HL-60 (cell line): ENCODE measurements around the gene NF2.

Experiments
- DNase-seq, 2 experiments: peaks; one replicate each; pipeline ENCODE4 v3.0.0-alpha.2; 2010 to 2020; ENCODE audit warnings: low read depth in 1 of 2, low spot score in 1 of 2
- H3K27ac ChIP-seq: fragments of 250-450 bp; sonication (Bioruptor Pico); replicated peaks from 2 replicates; pipeline ENCODE4 v1.5.1; 2020; ENCODE audit warnings: mild to moderate bottlenecking, moderate library complexity
- H3K27me3 ChIP-seq: fragments of 250-450 bp; sonication (Bioruptor Pico); 2 replicates; pipeline ENCODE4 v1.5.1; 2021; ENCODE audit warnings: mild to moderate bottlenecking, moderate library complexity; ENCODE audit not compliant: insufficient read depth, poor library complexity, severe bottlenecking
- H3K4me3 ChIP-seq: replicated peaks from 2 replicates; pipeline ENCODE4 v1.5.1; 2011; ENCODE audit warnings: mild to moderate bottlenecking, control low read depth, low read length; ENCODE audit not compliant: insufficient read depth
- GABPA ChIP-seq: IDR thresholded peaks from 2 replicates; pipeline ENCODE4 v1.6.1; 2012; ENCODE audit warnings: low read depth
- POLR2AphosphoS5 ChIP-seq: IDR thresholded peaks from 2 replicates; pipeline ENCODE4 v1.6.1; 2012; ENCODE audit warnings: low read depth
- SPI1 ChIP-seq: IDR thresholded peaks from 2 replicates; pipeline ENCODE4 v1.6.1; 2012; ENCODE audit warnings: low read depth, mild to moderate bottlenecking, borderline replicate concordance
- TF ChIP-seq, protein P1 (sequence below): IDR thresholded peaks from one replicate; pipeline ENCODE4 v1.5.1; 2011; ENCODE audit warnings: low read length, control low read depth, inconsistent platforms; ENCODE audit not compliant: insufficient read depth
- TF ChIP-seq, protein P2 (sequence below): IDR thresholded peaks from 2 replicates; pipeline ENCODE4 v1.6.1; 2012; ENCODE audit warnings: low read depth; ENCODE audit not compliant: insufficient replicate concordance

The NF2 gene

DNA sequence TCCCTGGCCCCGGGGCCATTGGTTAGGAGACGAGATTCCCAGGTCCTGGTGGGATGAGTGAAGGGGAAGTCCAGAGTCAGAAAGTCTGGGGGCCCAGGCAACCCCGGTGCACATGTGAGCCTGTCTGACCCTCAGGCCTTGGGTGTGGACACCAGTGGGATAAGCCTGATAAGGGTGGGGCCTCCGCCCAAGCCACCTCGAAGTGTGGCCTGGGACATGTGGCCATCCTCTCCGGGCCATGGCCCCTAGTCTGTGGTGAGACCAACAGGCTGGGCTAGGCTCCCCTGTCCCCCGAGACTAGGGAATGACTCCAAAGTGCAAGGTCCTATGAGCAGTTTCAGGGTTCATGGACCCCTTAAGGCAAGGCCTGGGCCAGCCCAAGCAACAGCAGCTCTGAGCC lies 122.7 kb downstream of the NF2 start:
- Histone ChIP-seq H3K27ac (no peak overlapping the region), H3K27me3 (peaks cover 19% of the 10 kb centered on the region), H3K4me3 (no peak overlapping the region)
- DNase-seq, result no peak
- TF ChIP-seq, protein P1, sequence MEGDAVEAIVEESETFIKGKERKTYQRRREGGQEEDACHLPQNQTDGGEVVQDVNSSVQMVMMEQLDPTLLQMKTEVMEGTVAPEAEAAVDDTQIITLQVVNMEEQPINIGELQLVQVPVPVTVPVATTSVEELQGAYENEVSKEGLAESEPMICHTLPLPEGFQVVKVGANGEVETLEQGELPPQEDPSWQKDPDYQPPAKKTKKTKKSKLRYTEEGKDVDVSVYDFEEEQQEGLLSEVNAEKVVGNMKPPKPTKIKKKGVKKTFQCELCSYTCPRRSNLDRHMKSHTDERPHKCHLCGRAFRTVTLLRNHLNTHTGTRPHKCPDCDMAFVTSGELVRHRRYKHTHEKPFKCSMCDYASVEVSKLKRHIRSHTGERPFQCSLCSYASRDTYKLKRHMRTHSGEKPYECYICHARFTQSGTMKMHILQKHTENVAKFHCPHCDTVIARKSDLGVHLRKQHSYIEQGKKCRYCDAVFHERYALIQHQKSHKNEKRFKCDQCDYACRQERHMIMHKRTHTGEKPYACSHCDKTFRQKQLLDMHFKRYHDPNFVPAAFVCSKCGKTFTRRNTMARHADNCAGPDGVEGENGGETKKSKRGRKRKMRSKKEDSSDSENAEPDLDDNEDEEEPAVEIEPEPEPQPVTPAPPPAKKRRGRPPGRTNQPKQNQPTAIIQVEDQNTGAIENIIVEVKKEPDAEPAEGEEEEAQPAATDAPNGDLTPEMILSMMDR, result no peak
- TF ChIP-seq SPI1 (no peak), POLR2AphosphoS5 (no peak), GABPA (no peak)
- TF ChIP-seq, protein P2, sequence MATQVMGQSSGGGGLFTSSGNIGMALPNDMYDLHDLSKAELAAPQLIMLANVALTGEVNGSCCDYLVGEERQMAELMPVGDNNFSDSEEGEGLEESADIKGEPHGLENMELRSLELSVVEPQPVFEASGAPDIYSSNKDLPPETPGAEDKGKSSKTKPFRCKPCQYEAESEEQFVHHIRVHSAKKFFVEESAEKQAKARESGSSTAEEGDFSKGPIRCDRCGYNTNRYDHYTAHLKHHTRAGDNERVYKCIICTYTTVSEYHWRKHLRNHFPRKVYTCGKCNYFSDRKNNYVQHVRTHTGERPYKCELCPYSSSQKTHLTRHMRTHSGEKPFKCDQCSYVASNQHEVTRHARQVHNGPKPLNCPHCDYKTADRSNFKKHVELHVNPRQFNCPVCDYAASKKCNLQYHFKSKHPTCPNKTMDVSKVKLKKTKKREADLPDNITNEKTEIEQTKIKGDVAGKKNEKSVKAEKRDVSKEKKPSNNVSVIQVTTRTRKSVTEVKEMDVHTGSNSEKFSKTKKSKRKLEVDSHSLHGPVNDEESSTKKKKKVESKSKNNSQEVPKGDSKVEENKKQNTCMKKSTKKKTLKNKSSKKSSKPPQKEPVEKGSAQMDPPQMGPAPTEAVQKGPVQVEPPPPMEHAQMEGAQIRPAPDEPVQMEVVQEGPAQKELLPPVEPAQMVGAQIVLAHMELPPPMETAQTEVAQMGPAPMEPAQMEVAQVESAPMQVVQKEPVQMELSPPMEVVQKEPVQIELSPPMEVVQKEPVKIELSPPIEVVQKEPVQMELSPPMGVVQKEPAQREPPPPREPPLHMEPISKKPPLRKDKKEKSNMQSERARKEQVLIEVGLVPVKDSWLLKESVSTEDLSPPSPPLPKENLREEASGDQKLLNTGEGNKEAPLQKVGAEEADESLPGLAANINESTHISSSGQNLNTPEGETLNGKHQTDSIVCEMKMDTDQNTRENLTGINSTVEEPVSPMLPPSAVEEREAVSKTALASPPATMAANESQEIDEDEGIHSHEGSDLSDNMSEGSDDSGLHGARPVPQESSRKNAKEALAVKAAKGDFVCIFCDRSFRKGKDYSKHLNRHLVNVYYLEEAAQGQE, result no peak

DNA sequence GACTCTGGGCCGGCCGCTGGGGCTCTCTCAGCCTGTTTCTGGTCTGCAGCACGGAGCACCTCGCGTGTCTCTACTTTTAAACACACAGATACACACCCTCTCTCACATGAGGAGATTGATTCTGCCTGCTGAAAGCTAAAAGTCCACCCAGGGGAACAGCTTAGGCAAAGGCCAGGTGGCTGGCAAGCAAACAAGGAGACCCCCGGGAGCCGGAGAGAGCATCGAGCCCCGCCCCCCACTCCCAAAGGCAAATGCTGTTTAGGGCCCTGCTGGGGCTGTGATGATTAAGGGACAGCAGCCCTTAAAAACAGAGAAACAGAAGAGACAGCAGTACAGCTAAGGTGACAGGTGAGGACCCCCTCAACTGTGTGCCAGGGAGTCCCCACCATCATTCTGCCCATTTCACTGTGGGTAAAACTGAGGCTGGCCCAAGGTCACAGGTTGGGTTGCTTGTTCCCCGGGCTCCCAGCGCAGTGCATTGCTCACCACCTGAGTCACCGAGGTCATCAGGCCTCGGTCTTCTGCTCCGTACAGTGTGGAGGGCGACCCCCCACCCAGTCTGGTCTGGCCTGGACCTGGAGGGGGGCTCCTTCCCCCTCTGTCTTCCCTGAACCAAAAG lies 123.2 kb downstream of the NF2 start:
- TF ChIP-seq, protein P2, result no peak
- TF ChIP-seq GABPA, result no peak
- Histone ChIP-seq H3K27me3 (peaks cover 14% of the 10 kb centered on the region), H3K4me3 (no peak overlapping the region), H3K27ac (no peak overlapping the region)
- DNase-seq, result no peak

DNA sequence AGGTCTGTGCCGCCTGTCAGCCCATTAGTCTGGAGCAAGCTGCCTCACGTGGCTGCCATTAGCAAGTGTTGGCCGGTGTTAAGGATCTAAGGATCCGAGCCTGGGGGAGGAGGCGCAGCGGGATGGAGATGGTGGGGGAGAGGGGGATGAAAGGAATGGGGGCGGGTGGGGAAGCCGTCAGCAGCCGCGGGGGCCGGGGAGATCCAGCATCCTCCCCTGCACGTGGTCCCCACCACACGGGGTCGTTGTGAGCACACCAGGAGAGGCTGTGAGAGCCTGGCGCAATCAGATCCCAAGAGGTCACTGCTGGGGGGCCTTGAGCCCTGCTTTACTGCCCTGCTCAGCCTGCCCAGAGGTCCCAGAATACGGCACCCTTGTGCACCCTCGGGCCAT lies 123.7 kb downstream of the NF2 start:
- Histone ChIP-seq H3K27ac (no peak overlapping the region), H3K4me3 (no peak overlapping the region), H3K27me3 (peaks cover 13% of the 10 kb centered on the region)
- DNase-seq, result peak; percentile 13 to 44
- TF ChIP-seq GABPA (no peak), POLR2AphosphoS5 (no peak), SPI1 (no peak)
- TF ChIP-seq, protein P1, result no peak
- TF ChIP-seq, protein P2, result no peak
